Measurements from ENCODE around the gene MAP2K4. TPM values are rescaled to one million over a fixed set of nuclear protein-coding genes. Genes with fewer than 3 reads are reported as not detected.

Gene MAP2K4
- total and polyA plus RNA-seq, 2 experiments from 2014 or later, result 38.5 to 53.6 TPM

GRCh38 chr17:12007466-12007865 lies 13.2 kb upstream of the MAP2K4 start:
- no peak overlapping the region for H2AFZ ChIP-seq
- 86% methylated on average over 5 of the region's 5 CpGs for WGBS (ENCODE audit: low lambda C conversion rate, missing lambda C conversion rate)

DNA sequence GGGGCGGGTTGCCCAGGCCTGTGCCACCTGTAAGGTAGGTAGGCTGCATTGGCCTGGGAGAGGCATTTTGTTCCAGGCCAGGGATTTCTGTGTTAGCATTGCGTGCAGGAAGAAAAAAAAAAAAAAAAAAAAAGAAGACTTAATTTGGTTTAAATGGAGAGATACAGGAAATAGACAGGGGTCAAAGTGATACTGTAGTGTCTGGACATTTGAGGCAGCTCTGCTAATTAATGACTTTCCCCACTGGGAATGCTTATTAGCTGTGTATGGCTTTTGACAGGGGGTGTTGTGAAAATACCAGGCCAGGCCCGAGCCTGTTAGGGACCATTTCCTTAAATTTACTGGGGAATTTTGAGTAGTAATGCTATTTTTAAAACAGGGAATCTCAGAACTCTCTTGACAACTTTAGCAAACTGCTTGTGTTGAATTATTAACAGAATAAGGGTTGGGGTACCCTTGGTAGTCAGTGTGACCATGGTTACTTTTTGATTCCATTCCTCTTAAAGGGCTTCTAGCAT lies 1.0 kb downstream of the MAP2K4 start:
- Histone ChIP-seq H3K9me3 (ENCODE audit: low read depth) (no peaks in the 10 kb centered on the region), H3K36me3 (replicated peaks; ENCODE audit: insufficient read depth, low read depth) (no peaks in the 10 kb centered on the region), H3K79me2 (peaks cover 58% of the 10 kb centered on the region), H3K27me3 (no peaks in the 10 kb centered on the region), H3K4me3 (peak overlapping the region; percentile 92), H4K20me1 (ENCODE audit: insufficient read depth, poor library complexity, severe bottlenecking) (peaks cover 49% of the 10 kb centered on the region), H3K9me2 (replicated peaks; ENCODE audit: insufficient read depth) (no peaks in the 10 kb centered on the region), H3K4me1 (ENCODE audit: insufficient read depth) (peaks cover 20% of the 10 kb centered on the region), H3K27ac (peak overlapping the region; percentile 98), H3K4me2 (peak overlapping the region; percentile 94), H2AFZ (peak overlapping the region; percentile 60)
- 2% methylated on average over 3 of the region's 3 CpGs for WGBS (ENCODE audit: low lambda C conversion rate, missing lambda C conversion rate)
- no peak for DNase-seq (ENCODE audit: low spot score)
- TF ChIP-seq EZH2 (IDR thresholded peaks at IDR 0.05; ENCODE audit: borderline replicate concordance) (no peak), EZH2phosphoT487 (IDR thresholded peaks at IDR 0.05; ENCODE audit: low read depth, severe bottlenecking, unreplicated experiment) (no peak), CTCF (IDR thresholded peaks at IDR 0.05; ENCODE audit: poor library complexity) (no peak)

More at GRCh38 chr17:12007466-12007865, 13.2 kb upstream of the MAP2K4 start:
- no peaks in the 10 kb centered on the region for H3K79me2 ChIP-seq
- no peak overlapping the region for H3K27ac ChIP-seq
- no peak for DNase-seq (ENCODE audit: low spot score)
- H3K4me1 ChIP-seq (ENCODE audit: insufficient read depth), result no peaks in the 10 kb centered on the region
- H3K36me3 ChIP-seq (replicated peaks; ENCODE audit: insufficient read depth, low read depth), result no peaks in the 10 kb centered on the region
- no peaks in the 10 kb centered on the region for H3K27me3 ChIP-seq
- no peak for TF ChIP-seq EZH2phosphoT487 (IDR thresholded peaks at IDR 0.05; ENCODE audit: low read depth, severe bottlenecking, unreplicated experiment)
- no peak for TF ChIP-seq CTCF (IDR thresholded peaks at IDR 0.05; ENCODE audit: poor library complexity)
- no peak for TF ChIP-seq EZH2 (IDR thresholded peaks at IDR 0.05; ENCODE audit: borderline replicate concordance)
- no peaks in the 10 kb centered on the region for H3K9me2 ChIP-seq (replicated peaks; ENCODE audit: insufficient read depth)
- no peaks in the 10 kb centered on the region for H3K9me3 ChIP-seq (ENCODE audit: low read depth)
- no peak overlapping the region for H3K4me2 ChIP-seq
- no peak overlapping the region for H3K4me3 ChIP-seq
- no peaks in the 10 kb centered on the region for H4K20me1 ChIP-seq (ENCODE audit: insufficient read depth, poor library complexity, severe bottlenecking)

DNA sequence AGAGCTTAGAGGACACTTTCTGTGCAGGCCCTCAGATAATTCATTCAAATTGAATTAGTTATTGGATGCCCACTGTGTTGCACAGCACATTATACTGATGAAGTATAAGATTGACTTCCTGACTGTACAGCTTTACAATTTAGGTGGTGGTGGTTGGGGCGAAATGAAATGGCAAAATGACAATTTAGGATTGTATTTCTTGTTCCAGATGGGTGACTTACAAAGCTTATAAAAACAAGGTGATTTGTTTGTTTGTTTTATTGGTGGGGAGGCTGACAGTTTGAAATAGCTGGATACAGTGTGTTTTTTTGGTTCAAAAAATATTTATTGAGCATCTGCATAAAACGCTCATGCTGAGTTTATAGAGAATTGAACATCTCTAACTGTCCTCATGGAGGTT lies 1.6 kb downstream of the MAP2K4 start:
- Histone ChIP-seq H3K27me3 (no peaks in the 10 kb centered on the region), H2AFZ (no peak overlapping the region), H3K4me3 (peak overlapping the region; percentile 92), H3K27ac (no peak overlapping the region), H3K79me2 (peaks cover 64% of the 10 kb centered on the region), H3K4me2 (peak overlapping the region; percentile 94), H3K9me2 (replicated peaks; ENCODE audit: insufficient read depth) (no peaks in the 10 kb centered on the region), H3K36me3 (replicated peaks; ENCODE audit: insufficient read depth, low read depth) (no peaks in the 10 kb centered on the region), H3K9me3 (ENCODE audit: low read depth) (no peaks in the 10 kb centered on the region), H3K4me1 (ENCODE audit: insufficient read depth) (peaks cover 20% of the 10 kb centered on the region), H4K20me1 (ENCODE audit: insufficient read depth, poor library complexity, severe bottlenecking) (peaks cover 55% of the 10 kb centered on the region)
- no peak for DNase-seq (ENCODE audit: low spot score)
- no peak for TF ChIP-seq CTCF (IDR thresholded peaks at IDR 0.05; ENCODE audit: poor library complexity)
- no peak for TF ChIP-seq EZH2phosphoT487 (IDR thresholded peaks at IDR 0.05; ENCODE audit: low read depth, severe bottlenecking, unreplicated experiment)
- no peak for TF ChIP-seq EZH2 (IDR thresholded peaks at IDR 0.05; ENCODE audit: borderline replicate concordance)
- WGBS (ENCODE audit: low lambda C conversion rate, missing lambda C conversion rate), result 80% methylated on average over 2 of the region's 2 CpGs
